ENCODE measurements around the gene DCUN1D1. TPM values are rescaled to one million over a fixed set of nuclear protein-coding genes. Genes with fewer than 3 reads are reported as not detected.

Gene DCUN1D1
- total and polyA plus RNA-seq, 10 donors = 5.4 to 59.3 (median 29.5) TPM

DNA sequence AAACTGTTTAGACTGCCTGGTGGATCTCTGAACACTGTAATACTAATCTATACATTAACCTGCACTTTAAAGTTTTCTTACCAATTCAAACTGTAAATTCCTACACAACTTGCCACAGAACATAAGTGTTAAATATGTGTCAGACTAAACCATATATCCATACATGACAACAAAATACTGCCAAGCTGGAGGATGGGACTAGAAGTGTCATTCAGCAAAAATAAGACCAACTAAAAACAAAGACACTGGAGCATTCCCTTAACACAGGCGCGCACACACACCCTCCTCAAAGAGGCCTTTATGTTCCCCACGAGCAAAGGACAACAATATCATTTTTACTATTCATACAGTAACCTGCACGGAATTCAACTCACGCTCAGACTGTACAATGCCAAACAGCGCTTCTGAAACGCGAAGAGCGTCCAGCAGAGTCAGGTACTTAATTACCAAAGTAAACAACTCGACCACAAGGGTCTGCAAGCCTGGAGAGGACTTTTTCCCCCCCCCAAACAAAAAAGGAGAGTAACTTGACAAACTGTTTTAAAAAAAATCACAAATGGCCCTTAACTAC, 1.1 kb downstream of the DCUN1D1 start:
- Histone ChIP-seq H3K4me1 (peaks cover 12 to 66% (median 29%) of the 10 kb centered on the region in 6 donors), H3K4me3 (peak overlapping the region; percentile 79 to 95 (median 89)), H3K27me3 (replicated peaks in 1 of 7) (no peaks in the 10 kb centered on the region), H3K27ac (peak overlapping the region in 6 of 8 donors; percentile 86 to 96 (median 92)), H3K9me3 (no peaks in the 10 kb centered on the region), H3K36me3 (no peaks in the 10 kb centered on the region)
- intact Hi-C loops (cut with DNase I; ENCODE audit: low total_unique reads) = no loop called here
- TF ChIP-seq, protein P1, sequence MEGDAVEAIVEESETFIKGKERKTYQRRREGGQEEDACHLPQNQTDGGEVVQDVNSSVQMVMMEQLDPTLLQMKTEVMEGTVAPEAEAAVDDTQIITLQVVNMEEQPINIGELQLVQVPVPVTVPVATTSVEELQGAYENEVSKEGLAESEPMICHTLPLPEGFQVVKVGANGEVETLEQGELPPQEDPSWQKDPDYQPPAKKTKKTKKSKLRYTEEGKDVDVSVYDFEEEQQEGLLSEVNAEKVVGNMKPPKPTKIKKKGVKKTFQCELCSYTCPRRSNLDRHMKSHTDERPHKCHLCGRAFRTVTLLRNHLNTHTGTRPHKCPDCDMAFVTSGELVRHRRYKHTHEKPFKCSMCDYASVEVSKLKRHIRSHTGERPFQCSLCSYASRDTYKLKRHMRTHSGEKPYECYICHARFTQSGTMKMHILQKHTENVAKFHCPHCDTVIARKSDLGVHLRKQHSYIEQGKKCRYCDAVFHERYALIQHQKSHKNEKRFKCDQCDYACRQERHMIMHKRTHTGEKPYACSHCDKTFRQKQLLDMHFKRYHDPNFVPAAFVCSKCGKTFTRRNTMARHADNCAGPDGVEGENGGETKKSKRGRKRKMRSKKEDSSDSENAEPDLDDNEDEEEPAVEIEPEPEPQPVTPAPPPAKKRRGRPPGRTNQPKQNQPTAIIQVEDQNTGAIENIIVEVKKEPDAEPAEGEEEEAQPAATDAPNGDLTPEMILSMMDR (IDR thresholded peaks at IDR 0.05 in 8 of 11, conservative IDR thresholded peaks at IDR 0.05 in 3 of 11) = no peak
- TF ChIP-seq POLR2A (IDR thresholded peaks at IDR 0.05) (no peak), POLR2AphosphoS5 (IDR thresholded peaks at IDR 0.05) (no peak)
- 4 to 10% (median 7%) methylated on average over 10 of the region's 10 CpGs for WGBS, 5 donors
- no peak for DNase-seq

- peak overlapping the region in 1 of 8 donors; percentile 85 for H3K4me3 ChIP-seq
- DNase-seq = no peak
- H3K4me1 ChIP-seq = peaks cover 12 to 66% (median 30%) of the 10 kb centered on the region in 6 donors
- intact Hi-C loops (cut with DNase I; ENCODE audit: low total_unique reads) = no loop called here
- H3K27ac ChIP-seq = no peak overlapping the region
- 76 to 87% (median 83%) methylated on average over 5 of the region's 5 CpGs for WGBS, 5 donors
- no peaks in the 10 kb centered on the region for H3K27me3 ChIP-seq (replicated peaks in 1 of 7)
- H3K9me3 ChIP-seq = no peaks in the 10 kb centered on the region
- TF ChIP-seq, protein P1 (IDR thresholded peaks at IDR 0.05 in 8 of 11, conservative IDR thresholded peaks at IDR 0.05 in 3 of 11) = no peak
- no peak for TF ChIP-seq POLR2AphosphoS5 (IDR thresholded peaks at IDR 0.05)
- no peak for TF ChIP-seq POLR2A (IDR thresholded peaks at IDR 0.05)
- peaks cover 0 to 8% (median 0%) of the 10 kb centered on the region in 6 donors for H3K36me3 ChIP-seq
Measured at GRCh38 chr3:182978387-182978786, 2.0 kb downstream of the DCUN1D1 start.

GRCh38 chr3:182973047-182973446, 7.3 kb downstream of the DCUN1D1 start:
- DNase-seq = no peak
- intact Hi-C loops (cut with DNase I; ENCODE audit: low total_unique reads) = no loop called here
- 90 to 98% (median 94%) methylated on average over 5 of the region's 5 CpGs for WGBS, 5 donors

DNA sequence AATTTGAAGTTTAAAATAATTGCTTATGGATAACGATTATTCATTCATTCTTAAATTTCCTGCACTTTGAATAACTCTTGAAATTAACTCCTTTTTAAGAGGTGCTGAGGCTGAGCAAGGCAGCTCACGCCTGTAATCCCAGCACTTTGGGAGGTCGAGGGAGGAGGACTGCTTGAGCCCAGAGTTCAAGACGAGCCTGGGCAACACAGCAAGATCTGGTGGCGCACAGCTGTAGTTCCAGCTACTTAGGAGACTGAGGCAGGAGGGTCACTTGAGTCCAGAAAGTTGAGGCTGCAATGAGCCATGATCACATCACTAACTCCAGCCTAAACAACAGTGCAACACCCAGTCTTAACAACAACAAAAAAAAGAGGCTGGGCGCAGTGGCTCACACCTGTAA, 8.0 kb downstream of the DCUN1D1 start:
- H3K9me3 ChIP-seq = no peaks in the 10 kb centered on the region
- DNase-seq = no peak
- H3K4me3 ChIP-seq = no peak overlapping the region
- intact Hi-C loops (cut with DNase I; ENCODE audit: low total_unique reads) = no loop called here
- 88 to 94% (median 93%) methylated on average over 6 of the region's 6 CpGs for WGBS, 5 donors
- H3K36me3 ChIP-seq = peaks cover 0 to 20% (median 0%) of the 10 kb centered on the region in 6 donors
- no peak overlapping the region for H3K27ac ChIP-seq
- TF ChIP-seq, protein P1 (IDR thresholded peaks at IDR 0.05 in 8 of 11, conservative IDR thresholded peaks at IDR 0.05 in 3 of 11) = no peak
- no peak for TF ChIP-seq POLR2A (IDR thresholded peaks at IDR 0.05)
- no peak for TF ChIP-seq POLR2AphosphoS5 (IDR thresholded peaks at IDR 0.05)
- peaks cover 11 to 82% (median 26%) of the 10 kb centered on the region in 6 donors for H3K4me1 ChIP-seq
- no peaks in the 10 kb centered on the region for H3K27me3 ChIP-seq (replicated peaks in 1 of 7)

More at GRCh38 chr3:182973047-182973446, 7.3 kb downstream of the DCUN1D1 start:
- no peak overlapping the region for H3K4me3 ChIP-seq
- no peaks in the 10 kb centered on the region for H3K9me3 ChIP-seq
- H3K36me3 ChIP-seq = peaks cover 0 to 20% (median 0%) of the 10 kb centered on the region in 6 donors
- no peak overlapping the region for H3K27ac ChIP-seq
- H3K27me3 ChIP-seq (replicated peaks in 1 of 7) = no peaks in the 10 kb centered on the region
- H3K4me1 ChIP-seq = peaks cover 6 to 82% (median 22%) of the 10 kb centered on the region in 6 donors
- TF ChIP-seq, protein P1 (IDR thresholded peaks at IDR 0.05 in 8 of 11, conservative IDR thresholded peaks at IDR 0.05 in 3 of 11) = no peak
- TF ChIP-seq POLR2A (IDR thresholded peaks at IDR 0.05) (no peak), POLR2AphosphoS5 (IDR thresholded peaks at IDR 0.05) (no peak)
